Breast epithelium (tissue), 3 donors: ENCODE data around the gene CX3CR1.

ENCODE experiments used
- POLR2A ChIP-seq: fragments of 450-650 bp; IDR thresholded peaks from one replicate; pipeline ENCODE4 v1.6.1; 2016; ENCODE audit warnings: antibody characterized with exemption, mild to moderate bottlenecking, moderate library complexity
- POLR2AphosphoS5 ChIP-seq, 3 donors: sonication (generic); formaldehyde crosslinking; IDR thresholded peaks; one replicate each; pipeline ENCODE4 v1.6.1; 2017; ENCODE audit warnings: antibody characterized with exemption in 3 of 3
- TF ChIP-seq, protein P1 (sequence below), 3 donors: fragments of 450-650 bp; IDR thresholded peaks; one replicate each; pipeline ENCODE4 v1.5.1; 2016 to 2017; ENCODE audit warnings: antibody characterized with exemption in 3 of 3, mild to moderate bottlenecking in 3 of 3, moderate library complexity in 3 of 3

DNA sequence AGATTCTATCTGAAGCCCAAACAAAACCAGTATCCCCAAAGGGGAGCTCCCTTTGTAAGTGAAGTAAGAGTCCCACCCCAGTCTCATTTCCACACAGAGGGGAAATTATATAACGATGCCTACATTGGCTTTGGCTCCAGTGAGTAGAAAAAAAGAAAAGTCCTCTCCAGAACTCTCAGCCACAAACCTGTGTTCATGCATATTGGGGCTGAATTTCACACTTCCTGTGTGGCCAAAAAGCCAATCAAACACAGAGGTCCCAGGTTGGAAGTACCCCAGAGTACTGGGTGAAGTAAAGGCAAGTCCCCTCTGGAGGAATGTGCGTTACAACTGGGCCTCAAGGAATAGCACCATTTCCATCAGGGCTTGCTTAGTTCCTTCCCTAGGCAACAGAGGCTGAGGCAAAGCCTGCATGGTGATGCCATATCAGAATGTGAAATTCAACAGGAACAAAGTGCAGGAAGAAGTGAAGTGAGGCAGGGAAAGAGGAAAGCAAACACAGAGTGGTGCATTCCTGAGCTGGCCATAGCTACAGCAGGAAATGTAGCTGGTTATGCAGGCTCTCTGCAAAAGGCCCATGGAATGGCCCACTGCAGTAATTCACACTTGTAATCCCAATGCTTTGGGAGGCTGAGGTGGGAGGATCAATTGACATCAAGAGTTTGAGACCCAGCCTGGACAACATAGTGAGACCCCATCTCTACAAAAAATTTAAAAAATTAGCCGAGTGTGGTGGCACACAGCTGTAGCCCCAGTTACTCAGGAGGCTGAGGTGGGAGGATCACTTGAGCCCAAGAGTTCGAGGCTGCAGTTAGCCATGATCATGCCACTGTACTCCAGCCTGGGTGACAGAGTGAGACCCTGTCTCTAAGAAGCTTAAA is 16.6 kb upstream of the CX3CR1 start:
- TF ChIP-seq, protein P1, sequence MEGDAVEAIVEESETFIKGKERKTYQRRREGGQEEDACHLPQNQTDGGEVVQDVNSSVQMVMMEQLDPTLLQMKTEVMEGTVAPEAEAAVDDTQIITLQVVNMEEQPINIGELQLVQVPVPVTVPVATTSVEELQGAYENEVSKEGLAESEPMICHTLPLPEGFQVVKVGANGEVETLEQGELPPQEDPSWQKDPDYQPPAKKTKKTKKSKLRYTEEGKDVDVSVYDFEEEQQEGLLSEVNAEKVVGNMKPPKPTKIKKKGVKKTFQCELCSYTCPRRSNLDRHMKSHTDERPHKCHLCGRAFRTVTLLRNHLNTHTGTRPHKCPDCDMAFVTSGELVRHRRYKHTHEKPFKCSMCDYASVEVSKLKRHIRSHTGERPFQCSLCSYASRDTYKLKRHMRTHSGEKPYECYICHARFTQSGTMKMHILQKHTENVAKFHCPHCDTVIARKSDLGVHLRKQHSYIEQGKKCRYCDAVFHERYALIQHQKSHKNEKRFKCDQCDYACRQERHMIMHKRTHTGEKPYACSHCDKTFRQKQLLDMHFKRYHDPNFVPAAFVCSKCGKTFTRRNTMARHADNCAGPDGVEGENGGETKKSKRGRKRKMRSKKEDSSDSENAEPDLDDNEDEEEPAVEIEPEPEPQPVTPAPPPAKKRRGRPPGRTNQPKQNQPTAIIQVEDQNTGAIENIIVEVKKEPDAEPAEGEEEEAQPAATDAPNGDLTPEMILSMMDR (IDR thresholded peaks at IDR 0.05) = no peak
- TF ChIP-seq POLR2A (no peak), POLR2AphosphoS5 (IDR thresholded peaks at IDR 0.05) (no peak)
